Astrocyte of the spinal cord (primary cell): Measurements from ENCODE around the gene BCKDHA.
"Not testable (repeated sequence)": the region's sequence is repeated elsewhere in the genome, so short reads cannot be mapped to it uniquely, and the experiment has no call there.

ENCODE experiments used
- DNase-seq: peaks from one replicate; pipeline ENCODE4 v3.0.0; 2011; ENCODE audit warnings: low read depth, low spot score
- H3K4me3 ChIP-seq: 2 replicates; pipeline ENCODE4 v1.5.1; 2011; ENCODE audit warnings: low read depth, mild to moderate bottlenecking, low read length, moderate library complexity
- in situ Hi-C: cut with HindIII; loops from 2 replicates; pipeline ENCODE4 v1.10.0; 2017; ENCODE audit warnings: low sequenced_read_pairs
- TF ChIP-seq, protein P1 (sequence below): IDR thresholded peaks from 2 replicates; pipeline ENCODE4 v1.5.1; 2012; ENCODE audit warnings: low read depth, mild to moderate bottlenecking, low read length, inconsistent platforms

The BCKDHA gene

DNA sequence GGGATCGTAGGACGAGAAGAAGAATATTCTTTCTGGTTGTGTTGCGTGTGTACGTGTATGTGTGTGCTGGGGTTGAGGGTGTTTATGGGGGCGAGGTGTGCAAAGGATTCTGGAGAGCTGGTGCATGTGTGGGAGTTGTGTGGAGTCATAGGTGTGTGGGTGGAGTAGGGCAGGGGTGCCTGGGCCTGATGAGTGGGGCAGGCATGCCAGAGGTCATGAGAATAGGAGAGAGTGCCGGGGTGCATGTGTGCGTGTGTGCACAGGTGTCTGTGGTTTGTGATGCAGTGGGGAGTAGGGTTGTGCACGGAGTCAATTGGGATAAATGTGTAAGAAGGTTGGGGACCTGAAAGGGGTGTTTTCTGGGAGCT is 20.6 kb upstream of the BCKDHA start:
- no peak for DNase-seq

DNA sequence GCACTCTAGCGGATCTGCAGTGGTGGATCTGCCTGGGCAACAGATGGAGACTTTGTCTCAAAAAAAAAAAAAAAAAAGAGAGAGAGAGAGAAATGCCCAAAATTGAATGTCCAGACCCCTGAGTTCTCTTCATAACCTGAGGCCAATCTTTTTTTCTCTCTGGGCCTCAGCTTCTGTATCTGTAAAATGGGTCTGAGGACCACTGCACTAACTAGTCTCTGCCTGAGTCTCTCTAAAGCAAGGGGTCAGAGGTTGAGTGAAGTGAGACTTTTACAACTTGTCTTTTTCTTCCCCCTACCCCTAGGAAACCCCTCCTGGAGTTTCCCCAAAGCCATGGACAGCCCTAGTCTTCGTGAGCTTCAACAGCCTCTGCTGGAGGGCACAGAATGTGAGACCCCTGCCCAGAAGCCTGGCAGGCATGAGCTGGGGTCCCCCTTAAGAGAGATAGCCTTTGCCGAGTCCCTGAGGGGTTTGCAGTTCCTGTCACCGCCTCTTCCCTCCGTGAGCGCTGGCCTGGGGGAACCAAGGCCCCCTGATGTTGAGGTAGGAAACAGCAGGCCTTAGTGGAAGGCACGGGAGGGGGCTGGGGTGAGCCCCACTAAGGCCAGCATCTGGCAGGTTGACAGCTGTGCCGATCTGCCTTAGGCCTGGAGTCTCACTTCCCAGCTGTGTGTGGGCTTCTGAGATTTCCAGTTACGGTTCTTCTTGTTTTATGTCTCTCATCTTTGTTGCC is 19.5 kb upstream of the BCKDHA start:
- no peak overlapping the region for H3K4me3 ChIP-seq

More for the DNA sequence above, 20.6 kb upstream of the BCKDHA start:
- peak overlapping the region; percentile 52 for H3K4me3 ChIP-seq
- TF ChIP-seq, protein P1, sequence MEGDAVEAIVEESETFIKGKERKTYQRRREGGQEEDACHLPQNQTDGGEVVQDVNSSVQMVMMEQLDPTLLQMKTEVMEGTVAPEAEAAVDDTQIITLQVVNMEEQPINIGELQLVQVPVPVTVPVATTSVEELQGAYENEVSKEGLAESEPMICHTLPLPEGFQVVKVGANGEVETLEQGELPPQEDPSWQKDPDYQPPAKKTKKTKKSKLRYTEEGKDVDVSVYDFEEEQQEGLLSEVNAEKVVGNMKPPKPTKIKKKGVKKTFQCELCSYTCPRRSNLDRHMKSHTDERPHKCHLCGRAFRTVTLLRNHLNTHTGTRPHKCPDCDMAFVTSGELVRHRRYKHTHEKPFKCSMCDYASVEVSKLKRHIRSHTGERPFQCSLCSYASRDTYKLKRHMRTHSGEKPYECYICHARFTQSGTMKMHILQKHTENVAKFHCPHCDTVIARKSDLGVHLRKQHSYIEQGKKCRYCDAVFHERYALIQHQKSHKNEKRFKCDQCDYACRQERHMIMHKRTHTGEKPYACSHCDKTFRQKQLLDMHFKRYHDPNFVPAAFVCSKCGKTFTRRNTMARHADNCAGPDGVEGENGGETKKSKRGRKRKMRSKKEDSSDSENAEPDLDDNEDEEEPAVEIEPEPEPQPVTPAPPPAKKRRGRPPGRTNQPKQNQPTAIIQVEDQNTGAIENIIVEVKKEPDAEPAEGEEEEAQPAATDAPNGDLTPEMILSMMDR = no peak
- in situ Hi-C loops = no loop called here

DNA sequence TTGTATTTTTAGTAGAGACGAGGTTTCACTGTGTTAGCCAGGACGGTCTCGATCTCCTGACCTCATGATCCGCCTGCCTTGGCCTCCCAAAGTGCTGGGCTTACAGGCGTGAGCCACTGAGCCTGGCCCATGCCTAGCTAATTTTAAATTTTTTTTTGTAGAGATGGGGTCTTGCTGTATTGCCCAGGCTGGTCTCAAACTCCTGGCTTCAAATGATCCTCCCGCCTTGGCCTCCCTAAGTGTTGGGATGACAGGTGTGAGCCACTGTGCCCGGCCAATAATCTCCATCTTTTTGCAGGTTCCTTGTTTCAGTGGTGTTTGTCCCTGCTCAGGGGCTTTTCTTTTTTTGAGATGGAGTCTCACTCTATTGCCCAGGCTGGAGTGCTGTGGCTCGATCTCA is 16.1 kb upstream of the BCKDHA start:
- in situ Hi-C loops, DNase-seq, H3K4me3 ChIP-seq: not testable (repeated sequence)

More for the DNA sequence above, 19.5 kb upstream of the BCKDHA start:
- in situ Hi-C loops = no loop called here
- TF ChIP-seq, protein P1 = peak; percentile 12
- DNase-seq = no peak

DNA sequence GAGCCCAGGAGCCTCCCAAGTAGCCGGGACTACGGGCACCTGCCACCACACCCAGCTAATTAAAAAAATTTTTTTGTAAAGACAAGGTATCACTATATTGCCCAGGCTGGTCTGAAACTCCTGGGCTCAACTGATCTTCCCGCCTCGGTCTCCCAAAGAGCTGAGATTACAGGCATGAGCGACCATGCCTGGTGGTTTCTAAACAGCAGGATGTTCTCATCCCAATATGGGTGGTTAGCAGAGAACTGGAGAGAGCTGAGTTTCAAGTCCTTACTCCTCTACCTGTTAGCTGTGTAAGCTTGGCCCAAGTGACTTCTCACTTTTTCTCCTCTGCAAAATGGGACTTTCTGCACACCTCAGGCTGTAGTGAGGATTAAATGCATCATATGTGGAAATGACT is 13.3 kb upstream of the BCKDHA start:
- TF ChIP-seq, protein P1 = no peak
- in situ Hi-C loops = no loop called here
- DNase-seq = no peak
- H3K4me3 ChIP-seq = no peak overlapping the region

- TF ChIP-seq, protein P1 = no peak
- in situ Hi-C loops = no loop called here
- no peak overlapping the region for H3K4me3 ChIP-seq
- no peak for DNase-seq
Observed at GRCh38 chr19:41386442-41386841, 11.2 kb upstream of the BCKDHA start.

DNA sequence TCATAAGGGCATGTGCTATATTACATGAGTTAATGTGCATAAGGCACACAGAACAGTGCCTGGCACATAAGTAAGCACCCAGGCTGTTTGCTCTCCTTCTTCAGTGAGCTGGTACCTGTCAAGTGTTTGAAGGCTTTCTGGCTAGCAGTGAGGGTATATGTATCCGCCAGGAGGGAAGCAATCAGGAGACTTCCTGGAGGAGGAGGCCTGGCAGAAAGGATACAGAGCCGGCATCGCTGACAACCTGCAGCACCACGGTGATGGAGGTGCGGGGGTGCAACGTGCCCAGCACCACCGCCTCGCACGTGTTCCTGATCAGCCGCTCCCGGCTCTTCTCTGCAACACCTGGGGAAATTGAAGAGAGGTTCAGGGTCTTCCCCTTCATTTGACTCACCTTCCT is 6.0 kb upstream of the BCKDHA start:
- in situ Hi-C loops = no loop called here
- DNase-seq = no peak
- no peak overlapping the region for H3K4me3 ChIP-seq
- TF ChIP-seq, protein P1 = no peak

DNA sequence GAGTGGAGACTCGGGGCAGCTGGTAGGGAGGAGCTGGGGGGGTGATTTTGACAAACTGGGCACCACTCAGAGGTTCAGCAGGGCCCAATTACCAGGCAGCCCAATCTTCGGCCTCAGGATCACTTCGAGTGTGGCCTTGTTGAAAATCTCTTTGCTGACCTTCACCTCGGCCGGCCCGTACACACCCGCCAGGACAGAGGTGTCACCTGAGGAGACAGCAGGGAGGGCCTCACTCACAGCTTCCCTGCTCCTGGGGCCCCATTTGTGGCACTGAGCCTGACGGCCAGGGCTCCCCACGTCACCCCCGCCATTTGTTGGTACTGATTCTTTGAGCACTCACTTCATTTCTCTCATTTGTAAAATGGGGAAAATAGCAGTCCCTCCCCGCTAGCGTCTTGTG is 4.8 kb upstream of the BCKDHA start:
- no peak overlapping the region for H3K4me3 ChIP-seq
- in situ Hi-C loops = no loop called here
- TF ChIP-seq, protein P1 = no peak

More for the DNA sequence above, 4.8 kb upstream of the BCKDHA start:
- DNase-seq = no peak
